Neural progenitor cell (in vitro differentiated cells): Measurements from ENCODE around the gene FADS2. TPM values are rescaled to one million over a fixed set of nuclear protein-coding genes. Genes with fewer than 3 reads are reported as not detected.
A peak's percentile ranks its signal among the peaks of the same experiment; 100 is the strongest.

Source experiments
- DNase-seq: peaks from one replicate; pipeline ENCODE4 v3.0.0-alpha.2; 2016; ENCODE audit warnings: low spot score
- H2AFZ ChIP-seq: fragments of 200-600 bp; sonication (generic); replicated peaks from 2 replicates; pipeline ENCODE4 v1.6.1; 2016; ENCODE audit warnings: antibody characterized with exemption
- H3F3A ChIP-seq: fragments of 200-600 bp; sonication (generic); 2 replicates; pipeline ENCODE4 v1.6.1; 2016; ENCODE audit warnings: antibody characterized with exemption, low read depth
- H3K27ac ChIP-seq: fragments of 200-600 bp; sonication (generic); 2 replicates; pipeline ENCODE4 v1.5.1; 2016; ENCODE audit warnings: mild to moderate bottlenecking
- H3K27me3 ChIP-seq: fragments of 200-600 bp; sonication (generic); 2 replicates; pipeline ENCODE4 v1.6.1; 2016; ENCODE audit warnings: mild to moderate bottlenecking, moderate library complexity
- H3K36me3 ChIP-seq: fragments of 200-600 bp; sonication (generic); 2 replicates; pipeline ENCODE4 v1.5.1; 2016
- H3K4me1 ChIP-seq: fragments of 200-600 bp; sonication (generic); 2 replicates; pipeline ENCODE4 v1.6.1; 2016; ENCODE audit warnings: mixed run types
- H3K4me2 ChIP-seq: fragments of 200-600 bp; sonication (generic); 2 replicates; pipeline ENCODE4 v1.6.1; 2016
- H3K4me3 ChIP-seq: fragments of 200-600 bp; sonication (generic); 2 replicates; pipeline ENCODE4 v1.5.1; 2016
- H3K79me2 ChIP-seq: fragments of 200-600 bp; sonication (generic); 2 replicates; pipeline ENCODE4 v1.6.1; 2016; ENCODE audit warnings: low read depth
- H3K9ac ChIP-seq: fragments of 200-600 bp; sonication (generic); 2 replicates; pipeline ENCODE4 v1.6.1; 2016
- H3K9me3 ChIP-seq: fragments of 200-600 bp; sonication (generic); 2 replicates; pipeline ENCODE4 v1.5.1; 2016; ENCODE audit warnings: low read depth
- H4K20me1 ChIP-seq: fragments of 200-600 bp; sonication (generic); 2 replicates; pipeline ENCODE4 v1.6.1; 2016; ENCODE audit warnings: low read depth
- H3K27ac Mint-ChIP-seq: 3 replicates; pipeline ENCODE4 v1.8.0; 2021; ENCODE audit warnings: mixed read lengths
- H3K27me3 Mint-ChIP-seq: 2 replicates; pipeline ENCODE4 v1.8.0; 2022; ENCODE audit warnings: low read depth, mild to moderate bottlenecking, inconsistent platforms, moderate library complexity, mixed read lengths; ENCODE audit not compliant: insufficient read depth
- H3K36me3 Mint-ChIP-seq: 3 replicates; pipeline ENCODE4 v1.8.0; 2021; ENCODE audit warnings: mixed read lengths
- H3K4me1 Mint-ChIP-seq: 3 replicates; pipeline ENCODE4 v1.8.0; 2021; ENCODE audit warnings: mixed read lengths
- H3K4me3 Mint-ChIP-seq: 3 replicates; pipeline ENCODE4 v1.8.0; 2021; ENCODE audit warnings: mild to moderate bottlenecking, moderate library complexity, mixed read lengths
- H3K9me3 Mint-ChIP-seq: 3 replicates; pipeline ENCODE4 v1.8.0; 2020; ENCODE audit warnings: mixed read lengths
- EZH2 ChIP-seq: fragments of 200-600 bp; sonication (generic); IDR thresholded peaks from 2 replicates; pipeline ENCODE4 v1.6.1; 2017; ENCODE audit warnings: antibody characterized with exemption, mild to moderate bottlenecking, moderate library complexity
- EZH2phosphoT487 ChIP-seq: fragments of 200-600 bp; sonication (generic); IDR thresholded peaks from 2 replicates; pipeline ENCODE4 v1.6.1; 2017; ENCODE audit warnings: antibody characterized with exemption
- total RNA-seq: library from RNA; depleted of rRNA; stranded (reverse); fragments of >200 nt; gene quantifications from 2 replicates; pipeline ENCODE4 v1.2.3, GENCODE V29; 2015; ENCODE audit warnings: low replicate concordance
- TF ChIP-seq, protein P1 (sequence below): fragments of 200-600 bp; sonication (generic); IDR thresholded peaks from 2 replicates; pipeline ENCODE4 v1.5.1; 2017; ENCODE audit warnings: antibody characterized with exemption, mild to moderate bottlenecking

Gene FADS2
- total RNA-seq, 1 donor from 2014 or later: 233 TPM

DNA sequence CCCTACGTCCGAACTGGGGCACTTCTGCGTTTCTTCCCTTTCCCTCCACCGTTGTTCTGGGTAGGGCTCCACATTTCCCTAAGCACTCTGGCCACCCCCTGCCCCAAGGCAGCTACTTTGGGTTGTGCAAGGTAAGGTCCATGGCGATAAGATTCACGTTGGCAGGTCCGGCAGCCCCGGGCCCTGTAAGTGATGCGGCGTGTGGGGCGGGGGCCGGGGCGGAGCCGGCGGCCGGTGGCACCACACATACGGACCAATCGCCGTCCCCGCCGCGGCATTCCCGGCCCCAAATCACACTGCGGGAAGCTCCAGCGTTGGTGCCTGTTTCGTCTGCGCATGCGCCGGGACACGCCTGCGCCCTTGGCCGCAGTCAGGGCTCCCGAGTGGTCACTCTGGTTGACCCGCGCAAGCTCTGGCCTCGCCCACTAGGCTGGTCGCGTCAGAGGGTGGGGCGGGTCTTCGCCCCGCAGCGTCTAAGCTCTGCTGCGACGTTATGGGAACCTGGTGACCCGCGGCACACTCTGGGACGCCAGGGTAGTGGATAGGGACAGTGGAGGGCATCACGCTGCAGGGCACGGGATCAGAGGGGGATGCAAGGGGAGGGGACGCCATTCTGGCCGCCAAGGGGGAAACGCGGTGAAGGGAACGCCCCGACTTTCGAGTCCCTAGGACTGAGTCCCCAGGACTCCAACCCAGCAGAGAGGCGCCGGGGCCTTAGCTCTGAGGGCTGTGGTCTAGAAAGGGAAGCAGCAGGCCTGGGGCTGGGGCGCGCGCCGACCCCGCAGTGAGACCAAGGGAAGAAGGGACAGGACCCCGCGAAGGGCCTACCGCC lies 12.9 kb upstream of the FADS2 start:
- peak overlapping the region; percentile 100 for H3K27ac Mint-ChIP-seq
- Histone ChIP-seq H3K27ac (peak overlapping the region; percentile 95), H3K79me2 (peaks cover 78% of the 10 kb centered on the region), H3K36me3 (no peaks in the 10 kb centered on the region), H3K4me3 (peak overlapping the region; percentile 67), H3K27me3 (no peaks in the 10 kb centered on the region), H3K4me1 (peaks cover 15% of the 10 kb centered on the region), H3F3A (peaks cover 46% of the 10 kb centered on the region), H3K4me2 (peak overlapping the region; percentile 78), H2AFZ (no peak overlapping the region), H4K20me1 (peaks cover 6% of the 10 kb centered on the region), H3K9me3 (no peaks in the 10 kb centered on the region), H3K9ac (peak overlapping the region; percentile 69)
- peaks cover 2% of the 10 kb centered on the region for H3K27me3 Mint-ChIP-seq
- peak; percentile 99 for DNase-seq
- H3K36me3 Mint-ChIP-seq: peaks cover 32% of the 10 kb centered on the region
- H3K4me3 Mint-ChIP-seq: peak overlapping the region; percentile 95
- H3K9me3 Mint-ChIP-seq: peaks cover 7% of the 10 kb centered on the region
- H3K4me1 Mint-ChIP-seq: peaks cover 25% of the 10 kb centered on the region
- TF ChIP-seq, protein P1, sequence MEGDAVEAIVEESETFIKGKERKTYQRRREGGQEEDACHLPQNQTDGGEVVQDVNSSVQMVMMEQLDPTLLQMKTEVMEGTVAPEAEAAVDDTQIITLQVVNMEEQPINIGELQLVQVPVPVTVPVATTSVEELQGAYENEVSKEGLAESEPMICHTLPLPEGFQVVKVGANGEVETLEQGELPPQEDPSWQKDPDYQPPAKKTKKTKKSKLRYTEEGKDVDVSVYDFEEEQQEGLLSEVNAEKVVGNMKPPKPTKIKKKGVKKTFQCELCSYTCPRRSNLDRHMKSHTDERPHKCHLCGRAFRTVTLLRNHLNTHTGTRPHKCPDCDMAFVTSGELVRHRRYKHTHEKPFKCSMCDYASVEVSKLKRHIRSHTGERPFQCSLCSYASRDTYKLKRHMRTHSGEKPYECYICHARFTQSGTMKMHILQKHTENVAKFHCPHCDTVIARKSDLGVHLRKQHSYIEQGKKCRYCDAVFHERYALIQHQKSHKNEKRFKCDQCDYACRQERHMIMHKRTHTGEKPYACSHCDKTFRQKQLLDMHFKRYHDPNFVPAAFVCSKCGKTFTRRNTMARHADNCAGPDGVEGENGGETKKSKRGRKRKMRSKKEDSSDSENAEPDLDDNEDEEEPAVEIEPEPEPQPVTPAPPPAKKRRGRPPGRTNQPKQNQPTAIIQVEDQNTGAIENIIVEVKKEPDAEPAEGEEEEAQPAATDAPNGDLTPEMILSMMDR: no peak
- TF ChIP-seq EZH2 (no peak), EZH2phosphoT487 (no peak)

DNA sequence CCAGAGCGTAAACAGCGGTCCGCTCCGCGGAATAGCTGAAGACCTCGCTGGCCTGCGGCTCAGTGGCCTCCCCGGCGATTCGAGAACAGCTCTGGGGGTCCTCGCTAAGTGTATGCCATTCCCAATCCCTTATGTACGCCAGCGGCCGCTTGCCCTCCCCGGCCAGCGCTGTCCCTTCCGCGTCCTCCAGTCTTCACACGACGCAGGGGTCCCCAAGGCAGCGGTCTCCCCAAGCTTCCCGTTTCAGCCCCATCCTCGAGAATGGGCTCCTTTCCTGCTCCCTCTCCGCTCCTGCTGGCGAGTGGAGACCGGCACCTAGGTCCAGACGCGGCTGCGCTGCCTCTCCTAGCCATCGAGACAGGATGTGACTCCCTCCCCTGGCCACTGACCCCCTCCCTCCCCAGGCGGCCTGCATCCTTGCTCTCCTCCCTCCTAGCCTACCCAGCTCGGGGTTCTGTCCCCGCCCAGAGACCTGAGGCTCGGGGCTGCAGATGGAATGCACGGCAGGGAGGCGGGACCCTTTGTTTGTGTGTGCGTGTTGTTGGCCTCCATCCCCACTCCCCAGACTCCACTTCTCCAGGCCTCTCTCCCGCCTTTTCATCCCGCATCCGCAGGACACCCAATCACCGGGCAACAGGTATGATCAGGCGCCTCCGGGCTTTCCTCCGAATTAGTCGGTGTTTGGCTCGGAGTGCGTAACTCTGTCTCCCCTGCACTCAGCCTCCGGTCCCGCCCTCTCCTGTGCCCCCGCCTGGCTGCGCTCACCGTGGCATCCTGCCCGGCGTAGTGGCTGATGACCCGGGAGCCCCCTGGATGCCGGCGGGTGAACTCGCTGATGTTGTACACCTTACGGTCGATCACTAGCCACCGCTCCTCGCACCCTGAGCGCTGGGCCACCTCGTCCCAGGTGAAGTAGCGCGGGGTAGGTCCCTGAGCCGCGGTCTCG lies 12.0 kb upstream of the FADS2 start:
- H3K36me3 Mint-ChIP-seq: peaks cover 28% of the 10 kb centered on the region
- H3K27ac Mint-ChIP-seq: peak overlapping the region; percentile 99
- peaks cover 2% of the 10 kb centered on the region for H3K27me3 Mint-ChIP-seq
- Histone ChIP-seq H3K27me3 (no peaks in the 10 kb centered on the region), H2AFZ (no peak overlapping the region), H3K9me3 (no peaks in the 10 kb centered on the region), H3K79me2 (peaks cover 82% of the 10 kb centered on the region), H3K36me3 (no peaks in the 10 kb centered on the region), H3K4me1 (peaks cover 15% of the 10 kb centered on the region), H3K4me3 (peak overlapping the region; percentile 67), H3K27ac (peak overlapping the region; percentile 95), H3F3A (peaks cover 46% of the 10 kb centered on the region), H3K9ac (peak overlapping the region; percentile 69), H4K20me1 (peaks cover 4% of the 10 kb centered on the region), H3K4me2 (peak overlapping the region; percentile 78)
- DNase-seq: peak; percentile 84
- TF ChIP-seq, protein P1: no peak
- TF ChIP-seq EZH2: no peak
- TF ChIP-seq EZH2phosphoT487: no peak
- H3K9me3 Mint-ChIP-seq: peaks cover 7% of the 10 kb centered on the region
- peaks cover 25% of the 10 kb centered on the region for H3K4me1 Mint-ChIP-seq
- H3K4me3 Mint-ChIP-seq: peak overlapping the region; percentile 95

DNA sequence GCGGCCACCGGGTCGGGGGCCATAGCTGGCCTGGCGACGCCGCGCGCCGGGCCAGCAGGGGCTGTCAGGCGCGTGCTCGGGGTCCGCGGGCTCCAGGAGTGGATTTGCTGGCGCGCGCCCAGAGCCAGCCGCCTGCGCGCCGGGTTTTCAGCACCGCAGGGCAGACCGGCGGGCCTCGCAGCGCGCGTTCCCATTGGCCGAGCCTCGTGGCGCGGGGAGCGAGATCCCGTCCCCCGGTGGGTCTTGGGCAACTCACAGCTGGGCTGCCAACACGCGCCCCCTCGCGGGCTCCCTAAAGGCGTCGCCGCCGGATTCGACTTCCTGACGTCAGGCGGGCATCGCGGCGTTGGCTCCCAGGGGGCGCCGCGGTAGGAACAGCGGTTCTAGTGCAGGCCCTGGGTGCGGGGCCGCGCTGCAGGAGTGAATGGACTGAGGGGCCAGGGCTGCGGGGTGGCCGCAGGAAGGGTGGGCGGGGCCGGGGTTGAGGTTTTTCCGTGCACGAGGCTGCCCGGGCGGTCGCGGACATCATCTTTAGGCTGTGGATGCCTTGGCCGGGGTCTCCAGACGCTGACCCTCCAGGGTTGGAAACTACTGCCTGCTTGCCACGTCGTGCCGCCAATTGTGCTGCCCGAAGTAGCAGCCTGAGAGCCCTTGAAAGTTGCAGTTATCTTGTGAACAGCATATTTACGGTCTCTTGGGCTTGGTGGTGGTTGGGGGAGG lies 11.2 kb upstream of the FADS2 start, which contains the start of gene FADS1:
Gene FADS1, minus strand, starts transcription at position 268 of the 720 bp plus-strand sequence. Its CDS starts 74 bp downstream, at position 194.
- H3K27ac Mint-ChIP-seq: peak within 1 kb of the TSS; percentile 99
- H3K4me2 ChIP-seq: peak within 1 kb of the TSS; percentile 78
- no peaks in the 10 kb centered on the region for H3K27me3 Mint-ChIP-seq

More for the DNA sequence above, 11.2 kb upstream of the FADS2 start, which contains the start of gene FADS1:
- H2AFZ ChIP-seq: no peak within 1 kb of the TSS
- H3K79me2 ChIP-seq: peaks cover 91% of the 10 kb centered on the region
- H3F3A ChIP-seq: peaks cover 46% of the 10 kb centered on the region
- peak within 1 kb of the TSS; percentile 69 for H3K9ac ChIP-seq
- peak within 1 kb of the TSS; percentile 67 for H3K4me3 ChIP-seq
- peaks cover 15% of the 10 kb centered on the region for H3K4me1 ChIP-seq
- H4K20me1 ChIP-seq: peaks cover 1% of the 10 kb centered on the region
- peak; percentile 98 for DNase-seq
- H3K27me3 ChIP-seq: no peaks in the 10 kb centered on the region
- Mint-ChIP-seq H3K4me1 (peaks cover 25% of the 10 kb centered on the region), H3K4me3 (peak within 1 kb of the TSS; percentile 95), H3K9me3 (peaks cover 7% of the 10 kb centered on the region), H3K36me3 (peaks cover 28% of the 10 kb centered on the region)
- peak within 1 kb of the TSS; percentile 95 for H3K27ac ChIP-seq
- no peaks in the 10 kb centered on the region for H3K36me3 ChIP-seq
- TF ChIP-seq EZH2phosphoT487: no peak
- TF ChIP-seq, protein P1: peak; percentile 68
- no peaks in the 10 kb centered on the region for H3K9me3 ChIP-seq
